Nephron (organoid): ENCODE results near the gene OTUD5.

Source experiments
- H3K27ac Mint-ChIP-seq, 3 experiments: 2 replicates each; pipeline ENCODE4 v1.8.0; 2020; ENCODE audit warnings: mixed read lengths in 3 of 3, mild to moderate bottlenecking in 2 of 3, moderate library complexity in 1 of 3
- H3K27me3 Mint-ChIP-seq: 2 replicates; pipeline ENCODE4 v1.8.0; 2021; ENCODE audit warnings: low read depth, mild to moderate bottlenecking, moderate library complexity, mixed read lengths
- H3K36me3 Mint-ChIP-seq: 2 replicates; pipeline ENCODE4 v1.8.0; 2020; ENCODE audit warnings: low read depth, mixed read lengths
- H3K4me1 Mint-ChIP-seq: 2 replicates; pipeline ENCODE4 v1.8.0; 2020; ENCODE audit warnings: mixed read lengths
- H3K4me3 Mint-ChIP-seq, 3 experiments: 2 replicates each; pipeline ENCODE4 v1.8.0; 2020; ENCODE audit warnings: mild to moderate bottlenecking in 3 of 3, mixed read lengths in 3 of 3, moderate library complexity in 2 of 3
- H3K9me3 Mint-ChIP-seq: 2 replicates; pipeline ENCODE4 v1.8.0; 2020; ENCODE audit warnings: mixed read lengths
- TF ChIP-seq, protein P1 (sequence below), 3 experiments: fragments of 200-600 bp; sonication (generic); IDR thresholded peaks; one replicate each; pipeline ENCODE4 v1.5.0; 2021; ENCODE audit warnings: antibody characterized with exemption in 3 of 3; ENCODE audit not compliant: unreplicated experiment in 3 of 3

Gene OTUD5, protein sequence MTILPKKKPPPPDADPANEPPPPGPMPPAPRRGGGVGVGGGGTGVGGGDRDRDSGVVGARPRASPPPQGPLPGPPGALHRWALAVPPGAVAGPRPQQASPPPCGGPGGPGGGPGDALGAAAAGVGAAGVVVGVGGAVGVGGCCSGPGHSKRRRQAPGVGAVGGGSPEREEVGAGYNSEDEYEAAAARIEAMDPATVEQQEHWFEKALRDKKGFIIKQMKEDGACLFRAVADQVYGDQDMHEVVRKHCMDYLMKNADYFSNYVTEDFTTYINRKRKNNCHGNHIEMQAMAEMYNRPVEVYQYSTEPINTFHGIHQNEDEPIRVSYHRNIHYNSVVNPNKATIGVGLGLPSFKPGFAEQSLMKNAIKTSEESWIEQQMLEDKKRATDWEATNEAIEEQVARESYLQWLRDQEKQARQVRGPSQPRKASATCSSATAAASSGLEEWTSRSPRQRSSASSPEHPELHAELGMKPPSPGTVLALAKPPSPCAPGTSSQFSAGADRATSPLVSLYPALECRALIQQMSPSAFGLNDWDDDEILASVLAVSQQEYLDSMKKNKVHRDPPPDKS

DNA sequence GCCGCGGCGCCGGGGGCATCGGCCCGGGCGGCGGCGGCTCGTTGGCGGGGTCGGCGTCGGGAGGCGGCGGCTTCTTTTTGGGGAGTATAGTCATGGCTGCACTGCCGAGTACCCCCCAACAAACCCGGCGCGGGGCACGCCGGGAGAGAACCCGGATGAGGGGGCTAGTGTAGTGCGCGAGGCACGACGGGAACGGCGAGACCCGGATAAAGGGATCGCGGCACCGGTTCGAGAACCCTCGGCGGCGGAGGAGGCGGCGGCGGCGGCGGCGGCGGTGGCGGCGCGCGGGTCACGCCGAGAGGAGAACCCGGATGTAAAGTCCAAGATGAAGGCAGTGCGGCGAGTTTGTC is at the start of gene OTUD5:
Gene OTUD5, minus strand, starts transcription at position 131 of the 350 bp plus-strand sequence. Its CDS starts 37 bp downstream, at position 94.
- Mint-ChIP-seq H3K27me3 (no peaks in the 10 kb centered on the region), H3K4me3 (peak within 1 kb of the TSS; percentile 98 to 100 (median 99)), H3K4me1 (peaks cover 49% of the 10 kb centered on the region), H3K9me3 (no peaks in the 10 kb centered on the region), H3K27ac (peak within 1 kb of the TSS; percentile 98 to 100 (median 100)), H3K36me3 (peaks cover 5% of the 10 kb centered on the region)
- TF ChIP-seq, protein P1, sequence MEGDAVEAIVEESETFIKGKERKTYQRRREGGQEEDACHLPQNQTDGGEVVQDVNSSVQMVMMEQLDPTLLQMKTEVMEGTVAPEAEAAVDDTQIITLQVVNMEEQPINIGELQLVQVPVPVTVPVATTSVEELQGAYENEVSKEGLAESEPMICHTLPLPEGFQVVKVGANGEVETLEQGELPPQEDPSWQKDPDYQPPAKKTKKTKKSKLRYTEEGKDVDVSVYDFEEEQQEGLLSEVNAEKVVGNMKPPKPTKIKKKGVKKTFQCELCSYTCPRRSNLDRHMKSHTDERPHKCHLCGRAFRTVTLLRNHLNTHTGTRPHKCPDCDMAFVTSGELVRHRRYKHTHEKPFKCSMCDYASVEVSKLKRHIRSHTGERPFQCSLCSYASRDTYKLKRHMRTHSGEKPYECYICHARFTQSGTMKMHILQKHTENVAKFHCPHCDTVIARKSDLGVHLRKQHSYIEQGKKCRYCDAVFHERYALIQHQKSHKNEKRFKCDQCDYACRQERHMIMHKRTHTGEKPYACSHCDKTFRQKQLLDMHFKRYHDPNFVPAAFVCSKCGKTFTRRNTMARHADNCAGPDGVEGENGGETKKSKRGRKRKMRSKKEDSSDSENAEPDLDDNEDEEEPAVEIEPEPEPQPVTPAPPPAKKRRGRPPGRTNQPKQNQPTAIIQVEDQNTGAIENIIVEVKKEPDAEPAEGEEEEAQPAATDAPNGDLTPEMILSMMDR (IDR thresholded peaks at IDR 0.05; ENCODE audit: unreplicated experiment in 3 of 3): no peak

DNA sequence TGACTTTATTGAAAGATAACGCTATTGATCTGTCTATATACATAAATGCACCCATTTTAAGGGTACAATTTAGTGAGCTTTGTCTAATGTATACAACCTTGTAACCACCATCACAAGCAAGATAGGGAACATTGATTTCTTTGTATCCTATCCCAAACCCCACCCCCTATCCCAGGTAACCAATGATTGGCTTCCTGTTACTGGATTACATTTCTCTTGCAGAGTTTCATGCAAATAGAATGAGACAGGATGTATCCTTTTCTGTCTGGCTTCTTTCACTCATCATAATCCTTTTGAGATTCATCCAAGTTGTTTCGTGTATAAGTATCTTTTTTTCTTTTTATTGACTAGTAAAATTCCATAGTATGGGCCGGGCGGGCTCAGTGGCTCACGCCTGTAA is 46.3 kb upstream of the OTUD5 start:
- Mint-ChIP-seq H3K4me3 (peak overlapping the region; percentile 61 to 77 (median 70)), H3K4me1 (peaks cover 7% of the 10 kb centered on the region), H3K36me3 (peaks cover 20% of the 10 kb centered on the region), H3K27me3 (no peaks in the 10 kb centered on the region), H3K9me3 (peaks cover 17% of the 10 kb centered on the region), H3K27ac (peak overlapping the region; percentile 58 to 86 (median 70))
- TF ChIP-seq, protein P1 (IDR thresholded peaks at IDR 0.05; ENCODE audit: unreplicated experiment in 3 of 3): no peak

DNA sequence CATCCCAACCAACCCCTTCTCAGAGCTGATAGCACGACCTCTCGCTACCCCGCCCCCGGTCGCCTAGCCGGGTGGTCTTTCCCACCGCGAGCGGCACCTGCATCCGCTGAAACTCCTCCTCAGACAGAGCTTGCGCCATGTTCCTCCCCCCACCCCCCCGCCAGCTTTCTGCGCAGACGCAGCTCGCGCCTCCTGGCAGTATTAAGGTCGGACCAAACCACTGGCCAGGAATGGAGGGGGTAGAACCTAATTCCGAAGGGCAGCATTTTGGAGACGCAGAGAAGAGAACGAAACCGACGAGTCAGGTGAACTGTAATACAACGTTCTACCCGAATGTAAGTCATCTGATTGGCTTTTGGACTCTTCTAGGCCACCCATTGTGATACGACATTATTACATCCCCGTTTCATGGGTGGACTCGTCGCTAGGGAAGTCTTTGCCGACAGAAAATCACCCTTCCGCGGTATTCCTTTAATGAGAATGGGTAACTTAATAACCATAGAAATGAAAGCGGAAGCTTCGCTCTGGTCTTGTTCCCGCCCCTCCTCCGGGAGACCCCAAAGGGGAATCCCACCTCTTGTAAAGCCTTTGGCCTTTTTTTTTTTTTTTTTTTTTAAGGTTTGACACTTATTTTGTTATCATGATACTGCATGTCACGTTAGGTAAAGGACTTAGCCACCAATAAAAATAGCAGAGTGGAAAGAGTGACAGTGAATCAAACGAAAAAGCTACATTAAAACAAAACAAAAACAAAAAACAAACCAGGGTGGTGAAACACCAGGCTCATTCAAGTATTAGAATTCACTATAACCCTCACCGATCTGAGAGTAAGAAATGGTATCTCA is 44.9 kb upstream of the OTUD5 start, which contains the start of gene GRIPAP1:
Gene GRIPAP1, minus strand, starts transcription at position 174 of the 845 bp plus-strand sequence. Its CDS starts 35 bp downstream, at position 139.
- TF ChIP-seq, protein P1 (IDR thresholded peaks at IDR 0.05; ENCODE audit: unreplicated experiment in 3 of 3): no peak
- Mint-ChIP-seq H3K27ac (peak within 1 kb of the TSS; percentile 98 to 100 (median 99)), H3K4me1 (peaks cover 7% of the 10 kb centered on the region), H3K9me3 (peaks cover 23% of the 10 kb centered on the region), H3K36me3 (peaks cover 32% of the 10 kb centered on the region), H3K27me3 (no peaks in the 10 kb centered on the region), H3K4me3 (peak within 1 kb of the TSS; percentile 98)

DNA sequence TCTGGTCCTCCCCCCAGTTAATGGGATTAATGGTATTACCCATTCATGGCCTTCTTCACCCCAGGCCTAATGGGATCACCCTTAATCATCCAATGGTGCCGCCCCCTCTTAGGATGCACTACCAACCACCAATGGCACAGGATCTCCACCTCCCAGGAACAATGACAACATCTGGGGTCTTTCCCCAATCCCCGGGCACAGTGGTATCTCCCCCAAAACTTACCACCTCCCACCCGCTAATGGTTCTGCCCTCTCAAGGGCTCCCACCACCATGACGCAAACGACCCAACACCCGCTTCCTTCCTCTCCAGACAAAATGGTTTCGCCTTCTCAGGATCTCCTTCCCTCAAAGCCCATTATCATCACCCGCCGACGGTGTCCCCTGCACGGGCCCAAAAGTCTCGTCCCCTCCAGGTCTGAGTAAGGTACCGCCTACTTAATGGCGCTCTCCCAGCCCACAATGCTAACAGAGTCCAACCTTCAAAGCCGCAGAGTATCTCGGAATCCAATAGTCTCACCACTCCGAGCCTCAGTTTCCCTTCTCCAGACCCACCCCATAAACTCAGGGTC is 44.2 kb upstream of the OTUD5 start:
- Mint-ChIP-seq H3K27me3 (no peaks in the 10 kb centered on the region), H3K9me3 (peaks cover 22% of the 10 kb centered on the region), H3K4me1 (peaks cover 7% of the 10 kb centered on the region), H3K36me3 (peaks cover 40% of the 10 kb centered on the region), H3K27ac (peak overlapping the region; percentile 98 to 100 (median 99)), H3K4me3 (peak overlapping the region; percentile 98)
- TF ChIP-seq, protein P1 (IDR thresholded peaks at IDR 0.05; ENCODE audit: unreplicated experiment in 3 of 3): no peak

DNA sequence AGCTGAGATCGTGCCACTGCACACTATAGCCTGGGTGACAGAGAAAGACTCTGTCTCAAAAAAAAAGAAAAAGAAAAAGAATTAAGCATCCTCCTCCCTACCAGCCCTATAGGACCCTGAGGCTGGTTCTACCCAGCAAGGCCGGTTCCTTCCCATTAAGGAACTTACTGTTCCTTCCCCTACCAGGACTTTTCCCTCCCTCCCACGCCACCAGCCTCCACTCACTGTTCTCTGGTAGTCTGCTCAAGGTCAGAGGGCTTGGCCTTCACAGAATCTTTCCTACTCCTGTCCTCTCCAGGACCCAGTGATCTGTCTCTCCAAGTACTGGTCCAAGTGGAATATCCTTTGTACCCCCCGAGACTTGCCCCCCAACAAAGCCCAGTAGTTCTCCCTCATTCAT is 43.2 kb upstream of the OTUD5 start:
- H3K27ac Mint-ChIP-seq: no peak overlapping the region
- H3K36me3 Mint-ChIP-seq: peaks cover 42% of the 10 kb centered on the region
- TF ChIP-seq, protein P1 (IDR thresholded peaks at IDR 0.05; ENCODE audit: unreplicated experiment in 3 of 3): no peak
- peaks cover 17% of the 10 kb centered on the region for H3K9me3 Mint-ChIP-seq
- H3K4me1 Mint-ChIP-seq: peaks cover 7% of the 10 kb centered on the region
- H3K27me3 Mint-ChIP-seq: no peaks in the 10 kb centered on the region
- H3K4me3 Mint-ChIP-seq: peak overlapping the region; percentile 98
